Activated CD4-positive, alpha-beta T cell treated with anti-CD3 and anti-CD28 coated beads, Interleukin-10, Interleukin-2, amounts not matched to agents 100 ng/mL and 50 ng/mL, durations not matched to agents 16 hours and 8 hours (primary cell): ENCODE measurements around the gene PCSK2.

Source experiments
- DNase-seq: peaks from one replicate; pipeline ENCODE4 v3.0.0-alpha.2; 2020

Gene PCSK2

GRCh38 chr20:17453592-17453991 is 226.8 kb downstream of the PCSK2 start:
- DNase-seq = no peak

GRCh38 chr20:17456279-17456678 is 229.4 kb downstream of the PCSK2 start:
- no peak for DNase-seq

GRCh38 chr20:17457079-17457478 is 230.2 kb downstream of the PCSK2 start:
- DNase-seq = no peak

GRCh38 chr20:17457588-17458190 is 230.8 kb downstream of the PCSK2 start:
- DNase-seq = no peak

- peak; percentile 5 for DNase-seq
Observed at GRCh38 chr20:17460119-17460518, 233.3 kb downstream of the PCSK2 start.

GRCh38 chr20:17461941-17462340 is 235.1 kb downstream of the PCSK2 start:
- DNase-seq = no peak

GRCh38 chr20:17463711-17464110 is 236.9 kb downstream of the PCSK2 start:
- DNase-seq = no peak

- no peak for DNase-seq
Observed at GRCh38 chr20:17465236-17465635, 238.4 kb downstream of the PCSK2 start.

- no peak for DNase-seq
Observed at GRCh38 chr20:17466641-17467040, 239.8 kb downstream of the PCSK2 start.

GRCh38 chr20:17467120-17467655 is 240.3 kb downstream of the PCSK2 start:
- no peak for DNase-seq

- no peak for DNase-seq
Observed at GRCh38 chr20:17468073-17468840, 241.4 kb downstream of the PCSK2 start.

- no peak for DNase-seq
Observed at GRCh38 chr20:17469246-17470030, 242.6 kb downstream of the PCSK2 start.

GRCh38 chr20:17470521-17470920 is 243.7 kb downstream of the PCSK2 start:
- DNase-seq = no peak

GRCh38 chr20:17470973-17471372 is 244.1 kb downstream of the PCSK2 start:
- DNase-seq = no peak

- no peak for DNase-seq
Observed at GRCh38 chr20:17471606-17472187, 244.9 kb downstream of the PCSK2 start.

- DNase-seq = no peak
Observed at GRCh38 chr20:17473659-17474058, 246.8 kb downstream of the PCSK2 start.

- DNase-seq = no peak
Observed at GRCh38 chr20:17479063-17479657, 252.3 kb downstream of the PCSK2 start.

GRCh38 chr20:17480696-17481095 is 253.9 kb downstream of the PCSK2 start:
- no peak for DNase-seq

- DNase-seq = no peak
Observed at GRCh38 chr20:17481661-17482060, 254.8 kb downstream of the PCSK2 start.

GRCh38 chr20:17482536-17482935 is 255.7 kb downstream of the PCSK2 start:
- no peak for DNase-seq

- DNase-seq = no peak
Observed at GRCh38 chr20:17485017-17485416, 258.2 kb downstream of the PCSK2 start.

GRCh38 chr20:17488916-17489600 is 262.2 kb downstream of the PCSK2 start:
- no peak for DNase-seq
